Measurements from ENCODE around the gene GCHFR. TPM values are rescaled to one million over a fixed set of nuclear protein-coding genes. Genes with fewer than 3 reads are reported as not detected.

Gene GCHFR
- total RNA-seq, 2 donors from 2014 or later: 39.5 to 42.5 TPM

DNA sequence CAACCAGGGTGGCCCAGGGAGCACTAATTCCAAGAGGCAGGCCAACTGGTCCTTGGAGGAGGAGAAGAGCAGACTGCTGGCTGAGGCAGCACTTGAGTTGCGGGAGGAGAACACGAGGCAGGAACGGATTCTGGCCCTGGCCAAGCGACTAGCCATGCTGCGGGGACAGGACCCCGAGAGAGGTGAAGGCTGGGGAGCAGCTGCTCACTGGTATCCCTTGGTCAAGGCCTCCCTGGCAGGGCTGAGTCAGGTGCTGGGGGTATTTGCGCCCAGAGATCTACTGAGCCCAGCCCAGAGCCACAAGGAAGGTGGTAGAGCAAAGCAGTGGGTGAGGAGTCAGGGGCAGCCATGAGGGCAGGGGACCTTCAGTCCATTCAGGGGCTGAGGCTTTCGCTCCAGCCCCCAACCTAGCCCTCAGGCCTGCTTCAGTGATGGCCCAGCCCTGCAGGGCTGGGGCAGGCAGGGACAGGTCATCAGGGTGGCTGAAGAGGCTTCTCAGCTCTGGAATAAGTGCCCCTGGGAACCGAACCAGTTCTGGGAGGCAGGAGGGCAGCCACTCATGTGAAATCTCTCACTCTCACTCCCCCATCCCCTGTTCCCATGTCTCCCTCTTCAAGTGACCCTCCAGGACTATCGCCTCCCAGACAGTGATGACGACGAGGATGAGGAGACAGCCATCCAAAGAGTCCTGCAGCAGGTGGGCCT is 49.0 kb downstream of the GCHFR start:
- DNase-seq: no peak
- Histone ChIP-seq H3K36me3 (no peaks in the 10 kb centered on the region), H3K4me1 (no peaks in the 10 kb centered on the region), H3K9ac (ENCODE audit: low read depth in 2 of 2, low read length in 2 of 2) (no peak overlapping the region), H3K9me3 (no peaks in the 10 kb centered on the region), H3K27ac (no peak overlapping the region), H3K4me3 (no peak overlapping the region), H3K27me3 (no peaks in the 10 kb centered on the region)
- TF ChIP-seq, protein P1, sequence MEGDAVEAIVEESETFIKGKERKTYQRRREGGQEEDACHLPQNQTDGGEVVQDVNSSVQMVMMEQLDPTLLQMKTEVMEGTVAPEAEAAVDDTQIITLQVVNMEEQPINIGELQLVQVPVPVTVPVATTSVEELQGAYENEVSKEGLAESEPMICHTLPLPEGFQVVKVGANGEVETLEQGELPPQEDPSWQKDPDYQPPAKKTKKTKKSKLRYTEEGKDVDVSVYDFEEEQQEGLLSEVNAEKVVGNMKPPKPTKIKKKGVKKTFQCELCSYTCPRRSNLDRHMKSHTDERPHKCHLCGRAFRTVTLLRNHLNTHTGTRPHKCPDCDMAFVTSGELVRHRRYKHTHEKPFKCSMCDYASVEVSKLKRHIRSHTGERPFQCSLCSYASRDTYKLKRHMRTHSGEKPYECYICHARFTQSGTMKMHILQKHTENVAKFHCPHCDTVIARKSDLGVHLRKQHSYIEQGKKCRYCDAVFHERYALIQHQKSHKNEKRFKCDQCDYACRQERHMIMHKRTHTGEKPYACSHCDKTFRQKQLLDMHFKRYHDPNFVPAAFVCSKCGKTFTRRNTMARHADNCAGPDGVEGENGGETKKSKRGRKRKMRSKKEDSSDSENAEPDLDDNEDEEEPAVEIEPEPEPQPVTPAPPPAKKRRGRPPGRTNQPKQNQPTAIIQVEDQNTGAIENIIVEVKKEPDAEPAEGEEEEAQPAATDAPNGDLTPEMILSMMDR (IDR thresholded peaks at IDR 0.05): no peak
- intact Hi-C loops (cut with DNase I): no loop called here

DNA sequence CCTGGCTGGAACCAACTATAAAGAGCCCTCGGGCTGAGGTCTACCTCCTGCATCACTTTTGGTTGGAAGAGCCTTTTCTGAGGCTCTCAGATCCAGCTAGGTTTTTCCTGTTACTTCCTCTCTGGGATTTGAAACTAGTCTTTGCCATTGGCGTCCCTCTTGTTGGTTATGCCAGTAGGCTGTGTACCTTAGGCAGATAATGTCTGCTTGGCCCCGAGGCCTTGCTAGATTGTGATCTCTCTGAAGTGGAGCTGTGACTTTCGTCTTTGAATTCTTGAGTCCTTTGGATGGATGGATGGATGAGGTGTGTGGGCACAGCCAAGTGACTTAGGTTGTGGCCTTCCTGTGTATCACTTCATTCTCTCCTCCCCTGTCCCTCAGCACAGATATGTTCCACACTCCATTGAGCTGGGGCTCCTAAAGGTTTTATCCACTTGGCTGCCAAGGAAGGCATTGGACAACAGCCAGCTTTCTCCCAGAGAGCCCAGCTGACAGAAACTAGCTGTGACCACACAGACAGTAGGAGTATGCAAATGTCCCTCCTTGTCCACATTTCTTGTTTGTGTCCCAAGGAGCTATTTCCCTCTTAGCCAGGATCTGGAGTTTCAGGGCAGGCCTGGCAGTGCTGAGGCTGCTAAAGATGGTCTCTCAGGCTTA is 51.3 kb downstream of the GCHFR start:
- TF ChIP-seq, protein P1 (IDR thresholded peaks at IDR 0.05): no peak
- Histone ChIP-seq H3K9me3 (no peaks in the 10 kb centered on the region), H3K27ac (no peak overlapping the region), H3K9ac (ENCODE audit: low read depth in 2 of 2, low read length in 2 of 2) (no peak overlapping the region), H3K27me3 (no peaks in the 10 kb centered on the region), H3K4me1 (no peaks in the 10 kb centered on the region), H3K36me3 (no peaks in the 10 kb centered on the region), H3K4me3 (no peak overlapping the region)
- DNase-seq: no peak
- intact Hi-C loops (cut with DNase I): no loop called here

Other genes starting within 250 kb of the GCHFR start
- gene CCDC32, start 199.0 kb upstream of the GCHFR start, total RNA-seq: 10 to 100 TPM; 27.5 to 32.0 TPM
- gene RPUSD2, start 194.8 kb upstream of the GCHFR start, total RNA-seq: 10 to 100 TPM; 11.0 to 17.0 TPM
- gene KNL1, start 169.8 kb upstream of the GCHFR start, total RNA-seq: 10 to 100 TPM in 1 of 2 donors, 1 to 10 TPM in 1; 8.5 to 18.8 TPM
- gene RAD51, start 68.9 kb upstream of the GCHFR start, total RNA-seq: 10 to 100 TPM; 10.0 to 30.5 TPM
- gene RMDN3, start 8.8 kb upstream of the GCHFR start, total RNA-seq: 10 to 100 TPM; 31.1 to 49.1 TPM
- gene C15orf62, start 5.9 kb downstream of the GCHFR start, total RNA-seq: under 1 TPM; 0.74 to 0.80 TPM
- 10 to 100 TPM; 22.9 to 27.9 TPM for gene ZFYVE19, start 43.0 kb downstream of the GCHFR start, total RNA-seq
- 10 to 100 TPM; 38.1 to 48.0 TPM for gene DNAJC17, start 43.4 kb downstream of the GCHFR start, total RNA-seq
- gene PPP1R14D, start 64.6 kb downstream of the GCHFR start, total RNA-seq: 100 to 1,000 TPM; 137 to 166 TPM
- gene SPINT1, start 80.0 kb downstream of the GCHFR start, total RNA-seq: 100 to 1,000 TPM; 280 to 330 TPM
- 10 to 100 TPM; 14.9 to 18.6 TPM for gene RHOV, start 110.2 kb downstream of the GCHFR start, total RNA-seq
- 10 to 100 TPM; 18.3 to 19.2 TPM for gene VPS18, start 130.4 kb downstream of the GCHFR start, total RNA-seq
- 10 to 100 TPM; 18.5 to 21.6 TPM for gene DLL4, start 165.3 kb downstream of the GCHFR start, total RNA-seq
- 10 to 100 TPM in 1 of 2 donors, 1 to 10 TPM in 1; 4.0 to 20.9 TPM for gene CHAC1, start 189.4 kb downstream of the GCHFR start, total RNA-seq

All from colonic mucosa (tissue), 4 donors.